Epithelial cell of alveolus of lung (primary cell): ENCODE results near the gene ZNHIT3. TPM values are rescaled to one million over a fixed set of nuclear protein-coding genes. Genes with fewer than 3 reads are reported as not detected.

Source experiments
- total RNA-seq: library from RNA; depleted of rRNA; stranded (reverse); fragments of >200 nt; gene quantifications from 2 replicates; pipeline ENCODE4 v1.2.1, GENCODE V29; 2015

The ZNHIT3 gene
- 34.1 and 42.2 TPM in 2 replicates for total RNA-seq

GRCh38 chr17:36486204-36487194 lies at the start of gene ZNHIT3:
ZNHIT3 (plus strand) TSS chr17:36486681; CDS start chr17:36486700, 19 bp downstream.

DNA sequence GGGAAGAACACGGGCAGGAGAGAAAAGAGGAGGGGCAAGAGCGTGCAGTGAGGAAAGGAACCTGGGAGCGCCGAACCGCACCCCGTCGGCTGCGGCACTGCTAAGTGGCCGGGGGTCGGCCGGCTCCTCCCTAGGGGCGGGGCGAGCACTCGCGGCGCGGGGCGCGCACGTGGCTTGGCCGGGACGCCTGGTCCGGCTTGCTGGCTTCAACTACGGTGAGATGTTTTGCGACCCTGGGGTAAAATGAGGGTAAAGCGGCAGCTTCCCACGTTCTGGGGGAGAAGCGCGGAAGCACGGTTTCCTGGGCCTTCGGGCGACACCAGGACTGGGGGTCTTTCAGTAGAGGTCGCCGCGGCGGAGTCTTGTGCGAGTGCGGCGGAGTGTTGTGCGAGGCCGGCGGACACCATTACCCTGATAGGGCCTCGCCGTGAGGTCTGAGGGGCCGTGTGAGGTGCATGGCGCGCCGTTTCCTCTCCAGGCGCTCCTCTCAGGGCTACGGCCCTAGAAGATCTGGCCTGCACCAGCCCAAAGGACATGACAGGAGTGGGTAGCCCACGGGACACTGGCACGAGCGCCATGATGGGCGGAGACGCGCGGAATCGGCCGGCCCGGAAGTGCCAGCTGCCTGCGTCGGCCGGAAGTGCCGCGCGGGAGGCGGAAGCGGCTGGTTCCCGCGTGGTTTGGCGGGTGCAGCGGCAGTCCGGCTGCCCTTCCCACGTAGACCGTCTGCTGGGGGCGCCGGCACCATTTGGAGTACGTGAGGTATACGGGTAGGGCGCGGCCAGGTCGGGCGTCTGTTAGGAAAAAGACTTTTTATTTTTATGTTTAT lies 48.6 kb downstream of the ZNHIT3 start, which contains the start of the genes MYO19 and PIGW:
TSS of gene MYO19 (minus strand) at position 29 of the 829 bp plus-strand sequence. CDS start 2,330 bp downstream, outside the sequence.
TSS of gene PIGW (plus strand) at position 148 of the 829 bp plus-strand sequence. CDS start 2,115 bp downstream, outside the sequence.

DNA sequence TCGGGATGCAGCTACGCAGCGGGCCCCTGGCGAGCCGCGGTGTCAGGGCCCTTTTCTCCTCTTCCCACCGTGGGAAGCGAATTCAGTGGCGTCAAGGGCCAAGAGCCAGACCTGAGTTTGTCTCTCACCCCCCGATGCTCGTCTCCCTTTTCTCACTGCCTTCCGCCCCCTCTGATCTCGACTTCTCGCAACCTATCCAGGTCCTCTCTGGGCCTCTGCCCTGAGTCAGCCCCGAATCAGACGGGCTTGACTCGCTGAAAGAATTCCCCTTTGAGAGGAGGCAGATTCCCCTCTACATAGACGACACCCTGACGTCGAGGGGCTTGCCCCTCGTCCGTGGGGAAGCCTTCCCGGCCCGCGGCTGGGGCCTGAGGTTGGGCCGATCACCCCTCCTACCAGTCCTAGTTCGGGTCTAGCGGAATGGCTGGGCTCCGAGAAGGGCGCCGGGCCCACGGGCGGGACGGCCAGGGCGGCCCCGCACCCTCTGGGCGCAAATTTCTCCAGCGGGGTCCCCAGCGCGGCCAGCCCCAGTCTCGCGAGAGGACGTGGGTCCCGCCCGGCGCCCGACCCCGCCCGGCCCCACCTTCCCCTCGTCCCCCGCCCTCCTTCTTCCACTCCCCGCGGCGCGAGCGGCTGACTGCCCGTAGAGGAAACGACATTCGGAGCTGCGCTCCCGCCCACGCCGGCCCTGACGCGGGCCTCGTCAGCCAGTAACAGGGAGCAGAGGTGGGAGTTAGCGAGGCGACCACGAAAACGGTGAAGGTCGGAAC lies 58.0 kb downstream of the ZNHIT3 start, which contains the start of gene GGNBP2:
TSS of gene GGNBP2 (plus strand) at position 613 of the 770 bp plus-strand sequence. CDS start 806 bp downstream, outside the sequence.

Other genes starting within 250 kb of the ZNHIT3 start
- 0.39 TPM in 1 of 2 replicates, not detected in the other for gene TBC1D3I, start 222.1 kb upstream of the ZNHIT3 start, total RNA-seq
- gene TBC1D3G, start 162.8 kb upstream of the ZNHIT3 start, total RNA-seq, result not detected in 2 replicates
- not detected in 2 replicates for gene TBC1D3H, start 98.2 kb upstream of the ZNHIT3 start, total RNA-seq
- gene MYO19, start 48.2 kb downstream of the ZNHIT3 start, total RNA-seq, result 17.2 and 40.2 TPM in 2 replicates
- gene PIGW, start 48.3 kb downstream of the ZNHIT3 start, total RNA-seq, result 3.8 and 9.4 TPM in 2 replicates
- gene GGNBP2, start 58.2 kb downstream of the ZNHIT3 start, total RNA-seq, result 30.8 and 36.2 TPM in 2 replicates
- gene DHRS11, start 105.2 kb downstream of the ZNHIT3 start, total RNA-seq, result 6.3 and 8.0 TPM in 2 replicates
- 3.4 and 4.8 TPM in 2 replicates for gene MRM1, start 114.9 kb downstream of the ZNHIT3 start, total RNA-seq